Airway epithelial cell (primary cell): ENCODE results near the gene RADIL. TPM values are rescaled to one million over a fixed set of nuclear protein-coding genes. Genes with fewer than 3 reads are reported as not detected.

ENCODE experiments used
- total RNA-seq: library from RNA; depleted of rRNA; stranded (reverse); fragments of >200 nt; gene quantifications from 2 replicates; pipeline ENCODE4 v1.2.3, GENCODE V29; 2015

RADIL gene
- 0.14 and 0.88 TPM in 2 replicates for total RNA-seq

GRCh38 chr7:4883372-4884144 is at the start of gene RADIL:
TSS of gene RADIL (minus strand) at chr7:4883716. CDS start at chr7:4878139, 5,577 bp downstream.

GRCh38 chr7:4861673-4862072 is 21.8 kb downstream of the RADIL start, which contains the start of gene PAPOLB:
TSS of gene PAPOLB (minus strand) at chr7:4862030. CDS start at chr7:4861810, 220 bp downstream.

GRCh38 chr7:4775250-4775847 is 108.2 kb downstream of the RADIL start, which contains the start of gene AP5Z1:
TSS of gene AP5Z1 (plus strand) at chr7:4775623. CDS start at chr7:4775716, 93 bp downstream.

Other genes starting within 250 kb of the RADIL start
- gene FOXK1, start 201.4 kb downstream of the RADIL start, total RNA-seq, result 27.5 and 34.5 TPM in 2 replicates
- gene AP5Z1, start 108.1 kb downstream of the RADIL start, total RNA-seq, result 18.0 and 22.6 TPM in 2 replicates
- not detected in 2 replicates for gene PAPOLB, start 21.7 kb downstream of the RADIL start, total RNA-seq
- gene MMD2, start 75.5 kb upstream of the RADIL start, total RNA-seq, result not detected in 2 replicates
- 6.6 and 7.2 TPM in 2 replicates for gene RBAK, start 162.1 kb upstream of the RADIL start, total RNA-seq